ENCODE results near the gene ABHD11.

The ABHD11 gene

DNA sequence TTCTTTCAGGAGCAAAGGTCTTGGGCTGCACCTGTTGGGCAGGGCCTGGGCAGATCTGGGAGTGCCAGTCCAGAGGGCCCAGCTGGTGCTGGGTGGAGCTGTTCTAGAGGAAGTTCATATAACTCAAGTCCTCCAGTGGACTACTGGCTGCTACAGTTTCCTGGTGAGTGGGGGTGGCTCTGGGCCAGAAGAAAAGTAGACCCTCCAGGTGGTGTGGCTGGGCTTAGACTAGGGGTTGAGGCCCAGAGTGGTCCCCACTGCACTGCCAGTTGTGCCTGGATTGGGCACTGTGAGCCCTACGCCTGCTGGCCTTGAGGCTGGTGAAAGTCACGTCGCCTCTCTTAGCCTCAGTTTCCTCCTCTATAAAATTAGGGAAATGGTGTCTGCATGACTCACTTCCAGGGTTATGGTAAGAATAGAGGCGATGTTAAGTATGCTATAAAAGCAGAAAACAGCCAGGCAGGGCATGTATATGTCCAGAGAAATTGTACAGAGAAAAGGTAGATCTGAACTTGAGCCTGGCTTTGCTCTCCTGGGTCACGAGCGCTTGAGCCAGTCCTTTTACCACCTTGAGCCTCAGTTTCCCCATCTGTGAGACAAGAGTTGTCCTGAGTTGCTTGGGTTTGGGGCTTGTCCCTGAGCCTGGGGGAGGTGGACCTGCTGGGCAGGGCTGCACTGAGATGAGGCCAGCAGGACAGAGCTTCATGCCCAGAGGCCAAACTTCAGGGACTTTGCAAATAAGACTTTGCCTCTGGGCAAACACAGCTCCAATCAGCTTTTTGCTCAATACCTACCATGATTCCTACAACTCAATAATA is 35.3 kb upstream of the ABHD11 start:
- H3K4me1 ChIP-seq (ENCODE audit: control insufficient read depth in 1 of 2, insufficient read depth in 1 of 2, low read depth in 1 of 2, low read length in 1 of 2) = no peaks in the 10 kb centered on the region
- H3K4me3 ChIP-seq (ENCODE audit: low read depth in 1 of 2, low read length in 1 of 2) = no peak overlapping the region
- H3K27ac ChIP-seq = no peak overlapping the region
- H3K36me3 ChIP-seq = no peaks in the 10 kb centered on the region
- peaks cover 45% of the 10 kb centered on the region for H3K27me3 ChIP-seq
- H3K9me3 ChIP-seq = no peaks in the 10 kb centered on the region
- no peak for TF ChIP-seq CTCF (IDR thresholded peaks at IDR 0.05)

DNA sequence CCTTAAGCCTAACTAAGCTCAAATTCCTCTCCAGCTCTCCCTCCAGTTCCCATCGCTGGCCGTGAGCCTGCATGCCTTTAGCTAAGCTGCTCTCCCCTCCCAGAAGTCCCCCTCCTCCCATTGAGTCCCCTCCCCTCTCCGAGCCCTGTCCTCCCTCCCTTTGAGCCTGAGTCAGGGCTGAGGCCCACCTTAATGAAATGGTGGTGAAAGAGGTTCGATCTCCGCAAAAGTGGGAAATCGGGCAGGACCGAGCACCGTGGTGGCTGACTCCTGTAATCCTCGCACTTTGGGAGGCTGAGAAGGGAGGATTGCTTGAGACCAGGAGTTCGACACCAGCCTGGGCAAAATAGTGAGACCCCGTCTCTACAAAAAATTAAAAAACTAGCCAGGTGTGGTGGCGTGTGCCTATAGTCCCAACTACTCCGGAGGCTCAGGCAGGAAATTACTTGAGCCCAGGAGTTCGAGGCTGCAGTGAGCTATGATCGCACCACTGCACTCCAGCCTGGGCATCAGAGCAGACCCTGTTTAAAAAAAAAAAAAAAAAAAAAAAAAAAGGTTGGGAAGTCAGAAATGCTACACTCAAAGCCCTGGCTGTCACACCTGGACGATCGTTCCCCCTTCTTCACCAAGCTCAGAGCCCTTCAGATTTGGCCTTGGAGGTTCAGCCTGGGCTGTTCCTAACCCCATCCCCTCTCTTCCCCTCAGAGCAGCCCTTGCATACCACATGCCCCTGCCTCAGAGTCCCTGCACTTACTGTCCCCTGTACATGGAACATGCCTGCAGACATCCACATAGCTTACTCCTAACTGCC is 32.5 kb upstream of the ABHD11 start:
- no peaks in the 10 kb centered on the region for H3K9me3 ChIP-seq
- H3K27me3 ChIP-seq = peaks cover 71% of the 10 kb centered on the region
- no peaks in the 10 kb centered on the region for H3K36me3 ChIP-seq
- H3K4me1 ChIP-seq (ENCODE audit: control insufficient read depth in 1 of 2, insufficient read depth in 1 of 2, low read depth in 1 of 2, low read length in 1 of 2) = no peaks in the 10 kb centered on the region
- H3K4me3 ChIP-seq (ENCODE audit: low read depth in 1 of 2, low read length in 1 of 2) = no peak overlapping the region
- no peak overlapping the region for H3K27ac ChIP-seq
- no peak for TF ChIP-seq CTCF (IDR thresholded peaks at IDR 0.05)

DNA sequence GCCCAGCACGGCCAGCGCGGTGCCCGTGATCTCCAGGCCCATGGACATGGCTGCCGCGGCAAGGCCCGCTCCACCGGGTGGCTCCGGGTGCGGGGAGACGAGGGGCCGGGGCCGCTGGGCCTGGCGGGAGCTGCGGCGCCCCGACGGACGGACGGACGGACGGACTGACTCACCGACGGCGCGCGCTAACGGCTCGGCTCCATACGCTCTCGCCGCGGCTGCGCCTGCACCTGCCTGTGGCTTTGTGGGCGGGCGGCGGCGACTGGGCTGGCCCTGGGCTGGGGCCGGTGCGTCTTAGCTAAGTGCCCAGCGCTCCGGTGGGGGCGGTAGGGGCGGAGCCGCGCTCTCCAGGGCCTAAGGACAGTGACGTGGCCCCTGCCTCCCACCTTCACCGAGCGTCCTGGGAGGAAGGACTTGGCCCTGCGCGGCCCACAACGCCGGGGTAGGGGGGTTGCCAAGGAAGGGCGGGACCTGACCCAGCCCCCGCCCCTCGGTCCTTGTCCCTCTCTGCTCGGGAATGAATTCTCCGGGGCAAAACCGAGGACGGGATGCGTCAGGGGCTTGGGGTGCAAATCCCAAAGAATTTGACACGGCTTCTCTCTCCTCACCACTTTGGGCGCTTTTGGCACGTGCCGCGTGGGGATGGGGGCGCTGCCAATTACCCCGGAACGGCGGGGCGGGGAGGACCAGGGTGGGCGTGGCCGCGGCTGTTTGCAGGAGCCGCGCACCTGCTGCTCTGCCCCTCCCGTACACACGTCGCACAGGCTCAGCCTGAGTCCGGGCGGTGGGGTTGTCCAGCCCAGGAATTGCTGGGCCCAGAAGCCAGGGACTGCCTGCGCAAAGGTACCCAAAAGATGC is 31.6 kb upstream of the ABHD11 start, which contains the start of gene CLDN3:
TSS of gene CLDN3 (minus strand) at position 269 of the 858 bp plus-strand sequence. CDS start at position 48, 221 bp downstream.
- no peaks in the 10 kb centered on the region for H3K36me3 ChIP-seq
- no peaks in the 10 kb centered on the region for H3K4me1 ChIP-seq (ENCODE audit: control insufficient read depth in 1 of 2, insufficient read depth in 1 of 2, low read depth in 1 of 2, low read length in 1 of 2)
- no peaks in the 10 kb centered on the region for H3K9me3 ChIP-seq
- peaks cover 73% of the 10 kb centered on the region for H3K27me3 ChIP-seq
- no peak within 1 kb of the TSS for H3K4me3 ChIP-seq (ENCODE audit: low read depth in 1 of 2, low read length in 1 of 2)
- TF ChIP-seq CTCF (IDR thresholded peaks at IDR 0.05) = no peak
- no peak within 1 kb of the TSS for H3K27ac ChIP-seq

- no peaks in the 10 kb centered on the region for H3K36me3 ChIP-seq
- H3K4me3 ChIP-seq (ENCODE audit: low read depth in 1 of 2, low read length in 1 of 2) = no peak overlapping the region
- no peaks in the 10 kb centered on the region for H3K9me3 ChIP-seq
- H3K27ac ChIP-seq = no peak overlapping the region
- no peak for TF ChIP-seq CTCF (IDR thresholded peaks at IDR 0.05)
- H3K27me3 ChIP-seq = peaks cover 80% of the 10 kb centered on the region
- no peaks in the 10 kb centered on the region for H3K4me1 ChIP-seq (ENCODE audit: control insufficient read depth in 1 of 2, insufficient read depth in 1 of 2, low read depth in 1 of 2, low read length in 1 of 2)
Observed at GRCh38 chr7:73769481-73770001, 30.9 kb upstream of the ABHD11 start.

Data from neutrophil (primary cell).